ENCODE data around the gene MUC5AC.
A peak's percentile ranks its signal among the peaks of the same experiment; 100 is the strongest.

MUC5AC gene

DNA sequence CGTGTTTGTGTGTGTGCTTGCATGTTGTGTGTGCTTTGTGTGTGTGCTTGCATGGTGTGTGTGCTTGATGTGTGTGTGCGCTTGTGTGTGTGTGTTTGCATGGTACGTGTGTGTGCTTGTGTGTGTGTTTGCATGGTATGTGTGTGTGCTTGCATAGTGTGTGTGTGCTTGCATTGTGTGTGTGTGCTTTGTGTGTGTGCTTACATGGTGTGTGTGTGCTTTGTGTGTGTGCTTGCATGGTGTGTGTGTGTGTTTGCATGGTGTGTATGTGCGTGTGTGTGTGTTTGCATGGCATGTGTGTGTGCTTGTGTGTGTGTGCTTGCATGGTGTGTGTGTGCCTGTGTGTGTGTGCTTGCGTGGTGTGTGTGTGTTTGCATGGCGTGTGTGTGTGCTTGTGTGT lies 10.0 kb upstream of the MUC5AC start:
- DNase-seq: no peak
- no peaks in the 10 kb centered on the region for H3K27me3 ChIP-seq (replicated peaks)
- H3K4me3 ChIP-seq (ENCODE audit: low read depth, low read length): no peak overlapping the region
- H3K27ac ChIP-seq: no peak overlapping the region
- no peaks in the 10 kb centered on the region for H3K36me3 ChIP-seq (replicated peaks)
- in situ Hi-C loops (cut with HindIII; ENCODE audit: low pct_ligation_motif_present, low sequenced_read_pairs): no loop called here
- TF ChIP-seq, protein P1, sequence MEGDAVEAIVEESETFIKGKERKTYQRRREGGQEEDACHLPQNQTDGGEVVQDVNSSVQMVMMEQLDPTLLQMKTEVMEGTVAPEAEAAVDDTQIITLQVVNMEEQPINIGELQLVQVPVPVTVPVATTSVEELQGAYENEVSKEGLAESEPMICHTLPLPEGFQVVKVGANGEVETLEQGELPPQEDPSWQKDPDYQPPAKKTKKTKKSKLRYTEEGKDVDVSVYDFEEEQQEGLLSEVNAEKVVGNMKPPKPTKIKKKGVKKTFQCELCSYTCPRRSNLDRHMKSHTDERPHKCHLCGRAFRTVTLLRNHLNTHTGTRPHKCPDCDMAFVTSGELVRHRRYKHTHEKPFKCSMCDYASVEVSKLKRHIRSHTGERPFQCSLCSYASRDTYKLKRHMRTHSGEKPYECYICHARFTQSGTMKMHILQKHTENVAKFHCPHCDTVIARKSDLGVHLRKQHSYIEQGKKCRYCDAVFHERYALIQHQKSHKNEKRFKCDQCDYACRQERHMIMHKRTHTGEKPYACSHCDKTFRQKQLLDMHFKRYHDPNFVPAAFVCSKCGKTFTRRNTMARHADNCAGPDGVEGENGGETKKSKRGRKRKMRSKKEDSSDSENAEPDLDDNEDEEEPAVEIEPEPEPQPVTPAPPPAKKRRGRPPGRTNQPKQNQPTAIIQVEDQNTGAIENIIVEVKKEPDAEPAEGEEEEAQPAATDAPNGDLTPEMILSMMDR (IDR thresholded peaks at IDR 0.05; ENCODE audit: low read depth, low read length, missing control alignments): no peak

DNA sequence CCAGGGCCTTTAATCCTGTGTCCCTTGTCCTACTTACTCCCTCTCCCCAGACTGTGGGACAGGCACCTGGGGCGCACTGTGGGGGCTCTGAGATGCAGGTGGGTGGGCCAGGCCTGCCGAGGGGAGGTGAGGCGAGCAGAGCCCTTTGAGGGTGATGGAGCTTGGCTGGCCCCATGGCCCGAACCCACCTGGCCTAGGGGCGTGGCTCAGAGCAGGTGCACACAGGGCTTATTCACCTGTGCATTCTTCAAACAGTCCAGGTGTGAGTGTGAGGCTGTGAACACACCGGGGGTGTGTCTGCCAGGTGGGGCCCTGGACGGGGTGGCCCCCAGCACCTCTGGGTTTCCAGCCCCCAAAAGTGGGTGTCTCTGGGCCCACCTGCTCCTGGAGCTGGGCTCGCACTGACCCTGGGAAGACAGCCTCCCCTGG lies 9.0 kb upstream of the MUC5AC start:
- TF ChIP-seq, protein P1 (IDR thresholded peaks at IDR 0.05; ENCODE audit: low read depth, low read length, missing control alignments): no peak
- in situ Hi-C loops (cut with HindIII; ENCODE audit: low pct_ligation_motif_present, low sequenced_read_pairs): no loop called here
- Histone ChIP-seq H3K4me3 (ENCODE audit: low read depth, low read length) (no peak overlapping the region), H3K27me3 (replicated peaks) (no peaks in the 10 kb centered on the region), H3K27ac (no peak overlapping the region), H3K36me3 (replicated peaks) (no peaks in the 10 kb centered on the region)
- no peak for DNase-seq

DNA sequence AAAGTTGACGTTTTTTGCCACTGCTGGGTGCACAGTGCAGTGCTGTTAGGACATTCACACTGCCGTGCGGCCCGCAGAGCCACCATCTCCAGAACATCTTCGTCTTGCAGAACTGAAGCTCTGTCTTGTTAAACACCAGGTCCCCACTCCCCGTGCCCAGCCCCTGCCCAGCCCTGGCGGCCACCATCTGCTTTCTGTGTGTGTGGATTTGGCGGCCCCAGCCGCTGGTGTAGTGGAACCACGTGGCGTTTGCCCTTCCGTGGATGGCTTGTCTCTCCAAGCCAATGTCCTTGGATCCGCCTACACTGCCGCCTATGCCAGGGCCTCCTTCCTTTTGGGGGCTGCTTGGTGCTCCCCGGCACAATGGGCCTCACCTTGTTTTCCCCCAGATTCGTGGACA lies 8.2 kb upstream of the MUC5AC start:
- Histone ChIP-seq H3K36me3 (replicated peaks) (no peaks in the 10 kb centered on the region), H3K4me3 (ENCODE audit: low read depth, low read length) (no peak overlapping the region), H3K27me3 (replicated peaks) (no peaks in the 10 kb centered on the region), H3K27ac (no peak overlapping the region)
- no peak for DNase-seq
- TF ChIP-seq, protein P1 (IDR thresholded peaks at IDR 0.05; ENCODE audit: low read depth, low read length, missing control alignments): no peak
- in situ Hi-C loops (cut with HindIII; ENCODE audit: low pct_ligation_motif_present, low sequenced_read_pairs): no loop called here

DNA sequence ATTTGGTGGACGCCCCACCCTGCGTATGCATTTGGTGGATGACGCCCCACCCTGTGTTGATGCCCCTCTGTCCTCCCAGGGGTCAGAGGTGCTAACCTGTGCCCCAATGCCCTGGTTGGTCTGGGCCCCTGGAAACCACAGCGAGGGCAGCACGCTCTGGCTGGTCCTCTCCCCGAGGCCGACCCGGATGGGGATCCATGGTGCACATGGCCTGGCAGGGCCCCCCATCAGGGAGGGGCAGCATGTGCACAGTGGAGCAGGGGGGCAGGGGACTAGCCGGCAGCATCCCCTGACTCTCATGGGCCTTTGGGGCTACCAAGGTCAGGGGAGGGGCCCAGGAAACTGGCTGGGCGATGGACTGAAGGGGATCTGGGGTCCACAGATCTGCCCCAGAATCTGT lies 7.6 kb upstream of the MUC5AC start:
- TF ChIP-seq, protein P1 (IDR thresholded peaks at IDR 0.05; ENCODE audit: low read depth, low read length, missing control alignments): no peak
- no peaks in the 10 kb centered on the region for H3K36me3 ChIP-seq (replicated peaks)
- no peak overlapping the region for H3K27ac ChIP-seq
- H3K4me3 ChIP-seq (ENCODE audit: low read depth, low read length): no peak overlapping the region
- no peak for DNase-seq
- H3K27me3 ChIP-seq (replicated peaks): no peaks in the 10 kb centered on the region
- in situ Hi-C loops (cut with HindIII; ENCODE audit: low pct_ligation_motif_present, low sequenced_read_pairs): no loop called here

DNA sequence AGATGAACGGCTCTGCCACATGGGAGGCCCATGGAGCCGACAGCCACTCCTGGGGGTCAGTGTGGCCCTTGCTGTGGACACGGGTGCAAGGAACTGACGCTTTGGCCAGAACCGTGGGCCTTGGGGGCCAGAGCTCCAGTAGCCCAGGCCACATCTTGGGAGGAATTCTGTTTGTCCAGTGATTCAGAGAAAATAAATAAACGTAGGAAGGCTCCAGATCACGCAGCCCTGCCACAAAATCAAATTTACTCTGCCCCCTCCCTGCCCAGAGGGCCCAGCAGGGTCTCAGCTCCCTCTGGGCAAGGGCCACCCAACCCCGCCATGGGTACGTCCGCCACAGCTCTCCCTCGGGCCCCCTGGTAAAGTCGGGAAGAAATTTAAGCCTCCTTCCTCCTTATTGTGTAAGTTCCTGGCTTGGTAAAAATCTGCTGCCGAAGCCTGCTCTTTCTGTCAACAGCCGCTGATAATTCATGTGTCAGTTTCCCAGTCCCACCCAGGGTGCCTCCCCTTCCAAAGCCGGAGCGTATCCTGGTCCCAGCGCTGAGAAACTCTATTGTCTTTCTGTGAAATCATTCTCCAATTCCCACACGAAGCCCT lies 6.9 kb upstream of the MUC5AC start:
- peak overlapping the region; percentile 40 for H3K27ac ChIP-seq
- H3K36me3 ChIP-seq (replicated peaks): no peaks in the 10 kb centered on the region
- DNase-seq: peak; percentile 62
- H3K27me3 ChIP-seq (replicated peaks): no peaks in the 10 kb centered on the region
- no peak overlapping the region for H3K4me3 ChIP-seq (ENCODE audit: low read depth, low read length)
- in situ Hi-C loops (cut with HindIII; ENCODE audit: low pct_ligation_motif_present, low sequenced_read_pairs): no loop called here
- TF ChIP-seq, protein P1 (IDR thresholded peaks at IDR 0.05; ENCODE audit: low read depth, low read length, missing control alignments): no peak

Measured in brain microvascular endothelial cell (primary cell).